Bone marrow (tissue), 2 donors: ENCODE data around the gene RTF1.

Source experiments
- DNase-seq, 2 donors: peaks; one replicate each; lab custom pipeline; 2025; lab: John Stamatoyannopoulos, UW

The RTF1 gene

DNA sequence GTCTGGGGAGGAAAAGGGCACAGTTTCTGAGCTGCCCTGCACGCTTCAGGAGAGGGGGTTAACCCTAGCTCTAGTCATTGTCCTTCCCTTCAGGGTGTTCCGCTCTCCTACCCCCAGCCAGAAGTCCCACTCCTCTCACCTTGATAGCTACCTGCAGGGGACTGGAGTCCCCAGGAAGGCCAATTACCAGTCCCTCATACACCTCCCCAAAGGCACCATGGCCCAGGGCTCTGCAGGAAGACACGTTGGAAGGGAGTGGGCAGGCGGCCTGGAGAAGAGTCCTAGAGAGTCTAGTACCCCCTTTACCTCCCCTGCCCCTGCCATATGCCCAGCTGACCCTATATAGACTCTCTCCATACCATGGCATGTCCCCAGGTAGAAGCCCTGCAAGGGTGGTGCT is 88.9 kb downstream of the RTF1 start:
- DNase-seq = no peak

GRCh38 chr15:41506796-41507341 is 90.0 kb downstream of the RTF1 start:
- DNase-seq = no peak

DNA sequence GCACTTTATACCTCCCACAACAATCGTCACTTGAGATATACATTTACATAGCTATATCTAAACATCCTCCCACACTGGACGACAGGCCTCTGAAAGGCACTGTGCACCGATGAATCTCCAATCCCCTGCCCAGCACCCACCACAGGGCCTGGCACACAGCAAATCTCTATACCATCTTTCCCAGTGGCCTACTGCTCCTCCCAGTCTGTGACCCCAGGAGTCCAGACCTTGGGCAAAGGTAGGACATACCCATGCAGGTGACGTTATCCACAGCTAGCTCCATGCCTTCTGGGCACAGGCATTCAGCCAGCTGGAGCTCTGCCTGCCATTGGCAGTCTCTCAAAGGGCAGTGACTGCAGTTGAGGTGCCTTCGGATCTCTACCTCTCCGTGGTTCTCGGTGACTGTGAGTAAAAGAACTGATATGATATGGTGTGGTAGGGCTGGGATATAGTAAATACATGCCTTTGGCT is 91.0 kb downstream of the RTF1 start:
- DNase-seq = no peak

- DNase-seq = no peak
Observed at GRCh38 chr15:41510728-41511127, 93.8 kb downstream of the RTF1 start.

- no peak for DNase-seq
Observed at GRCh38 chr15:41511331-41511898, 94.5 kb downstream of the RTF1 start.

DNA sequence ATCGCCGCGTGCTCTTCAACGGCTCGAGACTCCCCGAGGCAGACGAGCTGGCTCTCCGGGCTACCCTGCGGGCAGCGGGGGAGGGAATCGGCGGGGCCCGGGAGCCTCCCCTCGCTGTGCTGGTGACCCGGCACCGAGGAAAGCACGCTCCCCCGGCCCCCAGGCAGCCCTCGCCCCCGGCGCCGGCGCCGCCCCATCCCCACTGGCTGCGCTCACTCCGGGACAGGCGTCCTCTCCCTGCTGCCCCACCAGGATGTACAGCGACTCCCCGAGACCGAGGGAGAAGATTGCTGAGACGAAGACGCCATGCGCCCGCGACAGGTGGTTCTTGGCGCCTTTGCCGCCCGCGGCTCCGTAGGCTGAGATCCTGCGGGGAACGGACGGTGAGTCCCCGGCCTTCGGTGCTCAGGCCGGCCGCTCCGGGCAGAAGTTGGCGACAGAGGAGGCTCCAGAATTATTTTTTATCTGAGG is 95.0 kb downstream of the RTF1 start:
- no peak for DNase-seq

DNA sequence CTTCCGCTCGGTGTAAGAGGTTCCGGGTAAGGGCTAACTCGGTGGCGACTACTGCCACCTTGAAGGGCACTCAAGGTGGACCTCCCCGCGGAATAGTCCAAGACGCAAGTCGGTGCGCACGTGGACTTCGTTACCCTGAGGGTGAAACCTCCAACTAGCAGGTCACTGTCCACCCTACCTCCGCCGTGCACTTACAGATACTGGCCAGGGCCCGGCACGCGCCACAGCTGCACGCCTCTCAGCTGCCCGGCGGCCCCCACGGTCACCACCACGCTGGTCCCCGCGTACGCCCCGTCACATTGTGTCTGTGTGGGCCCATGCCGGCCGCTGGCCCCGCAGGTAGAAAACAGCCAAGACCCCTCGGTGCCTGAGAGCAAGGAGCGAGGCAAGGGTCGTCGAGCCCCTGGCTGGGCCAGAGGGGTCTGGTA is 95.6 kb downstream of the RTF1 start:
- no peak for DNase-seq

GRCh38 chr15:41512940-41513505 is 96.1 kb downstream of the RTF1 start:
- DNase-seq = no peak

- no peak for DNase-seq
Observed at GRCh38 chr15:41513506-41514227, 96.8 kb downstream of the RTF1 start, which contains the start of gene LTK. LTK (minus strand) TSS chr15:41513827; CDS start chr15:41513709, 118 bp downstream.

DNA sequence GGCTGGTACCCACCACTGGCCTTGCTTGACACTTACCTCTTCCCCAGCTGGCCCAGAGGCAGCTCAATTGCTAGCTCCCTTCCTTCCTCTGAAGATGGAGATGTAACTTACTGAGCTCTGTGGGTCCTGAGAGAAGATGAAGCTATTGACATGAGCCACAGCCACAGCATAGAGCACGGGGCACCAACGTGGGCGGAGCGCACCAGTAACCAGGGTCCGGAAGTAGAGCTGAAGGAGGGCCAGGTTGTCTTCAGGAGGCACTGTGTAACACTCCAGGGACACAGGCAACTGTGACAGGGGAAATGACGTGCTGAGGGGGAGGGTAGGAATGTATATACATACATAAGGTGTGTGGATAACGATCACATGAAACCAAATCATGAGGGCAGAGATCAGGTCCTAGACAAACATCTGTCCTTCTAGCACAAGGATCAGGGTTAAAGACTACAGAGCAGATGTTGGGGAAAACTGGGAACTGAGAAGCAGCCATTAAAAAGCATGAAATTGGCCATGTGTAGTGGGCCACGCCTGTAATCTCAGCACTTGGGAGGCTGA is 101.1 kb downstream of the RTF1 start:
- DNase-seq = no peak

DNA sequence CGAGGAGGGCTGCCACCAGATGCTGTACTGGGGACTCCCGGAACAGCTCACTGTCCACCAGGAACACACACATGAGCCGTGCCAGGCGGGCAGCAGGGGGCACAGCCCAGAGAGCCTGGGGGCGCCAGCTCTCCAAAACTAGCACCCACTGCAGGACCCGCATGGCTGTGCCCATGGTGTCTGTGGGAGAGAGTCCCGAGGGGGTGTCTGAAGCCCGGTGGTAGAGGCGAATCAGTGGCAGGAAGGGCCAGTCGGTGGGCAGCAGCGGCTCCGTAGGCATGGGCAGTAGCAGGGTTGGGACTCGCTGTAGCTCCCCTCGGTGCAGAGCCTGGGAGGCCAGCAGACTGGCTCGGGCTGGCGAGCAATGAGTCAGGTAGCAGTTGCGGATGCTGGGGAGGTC is 103.7 kb downstream of the RTF1 start:
- DNase-seq = no peak

DNA sequence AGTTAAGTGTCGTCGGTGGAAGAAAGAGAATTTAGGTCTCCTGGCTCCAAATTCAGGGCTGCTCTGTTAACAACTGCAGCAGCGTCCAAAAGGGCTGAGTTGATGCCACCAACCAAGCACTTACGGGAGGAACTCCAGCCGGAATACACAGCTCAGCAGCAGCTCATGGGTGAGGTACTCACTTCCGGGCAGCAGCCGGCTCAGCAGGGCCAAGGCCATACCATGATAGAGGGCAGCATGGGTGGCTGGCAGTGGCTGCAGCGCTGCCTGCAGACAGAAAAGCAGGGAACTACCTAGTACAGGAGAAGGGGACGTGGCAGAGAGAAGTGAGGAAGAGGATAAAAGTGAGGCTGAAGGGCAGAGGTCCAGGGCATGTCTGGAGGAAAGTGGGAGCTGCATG is 104.7 kb downstream of the RTF1 start:
- DNase-seq = no peak

- DNase-seq = no peak
Observed at GRCh38 chr15:41523097-41523496, 106.2 kb downstream of the RTF1 start.

DNA sequence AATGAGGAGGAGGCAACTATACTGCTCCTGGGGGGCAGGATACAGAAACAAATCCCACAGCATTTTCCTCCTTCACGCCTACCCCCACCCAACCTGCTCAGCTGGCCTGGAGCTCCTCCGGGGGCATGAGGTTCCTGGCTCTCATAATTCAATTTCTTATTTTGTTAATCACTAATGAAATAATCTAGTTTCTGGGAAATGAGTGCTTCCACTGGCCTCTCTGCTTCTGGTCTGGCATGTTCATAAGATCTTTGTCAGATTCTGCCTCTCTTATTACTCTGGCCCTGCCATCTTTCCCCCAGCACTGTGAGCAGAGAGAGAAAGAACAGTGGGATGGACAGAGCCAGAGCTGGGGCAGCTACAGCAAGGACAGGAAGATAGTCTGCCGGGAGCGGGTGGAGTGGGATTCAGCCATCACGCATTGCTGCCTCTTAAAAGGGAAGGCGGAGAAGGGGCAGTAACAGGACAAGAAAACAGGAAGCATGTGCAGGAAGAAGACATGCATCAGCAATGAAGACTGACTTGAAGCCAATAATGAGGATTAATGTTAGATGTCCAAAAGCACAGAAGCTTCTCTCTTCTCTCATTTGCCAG is 113.6 kb downstream of the RTF1 start:
- peak in 1 of 2 donors; percentile 11 for DNase-seq
